Measurements from ENCODE around the gene TCP10L.

DNA sequence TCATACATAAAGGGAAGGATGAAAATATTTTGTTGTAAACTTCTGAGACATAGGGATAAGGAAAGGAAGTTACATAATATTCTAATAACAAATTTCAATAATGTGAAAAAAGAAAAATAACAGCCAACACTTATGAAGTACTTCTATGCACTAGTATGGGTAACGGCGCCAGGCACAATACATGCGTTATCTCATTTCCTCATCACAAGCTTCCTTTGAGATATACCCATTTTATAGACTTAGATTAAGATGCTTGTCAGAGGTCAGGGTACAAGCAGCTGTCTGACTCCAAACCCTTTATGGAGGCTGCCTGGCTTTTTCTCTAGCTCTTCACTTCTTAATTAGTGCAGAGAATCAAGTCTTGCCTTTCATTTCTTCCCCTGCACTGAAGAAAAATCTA, 41.3 kb downstream of the TCP10L start:
- TF ChIP-seq, protein P1, sequence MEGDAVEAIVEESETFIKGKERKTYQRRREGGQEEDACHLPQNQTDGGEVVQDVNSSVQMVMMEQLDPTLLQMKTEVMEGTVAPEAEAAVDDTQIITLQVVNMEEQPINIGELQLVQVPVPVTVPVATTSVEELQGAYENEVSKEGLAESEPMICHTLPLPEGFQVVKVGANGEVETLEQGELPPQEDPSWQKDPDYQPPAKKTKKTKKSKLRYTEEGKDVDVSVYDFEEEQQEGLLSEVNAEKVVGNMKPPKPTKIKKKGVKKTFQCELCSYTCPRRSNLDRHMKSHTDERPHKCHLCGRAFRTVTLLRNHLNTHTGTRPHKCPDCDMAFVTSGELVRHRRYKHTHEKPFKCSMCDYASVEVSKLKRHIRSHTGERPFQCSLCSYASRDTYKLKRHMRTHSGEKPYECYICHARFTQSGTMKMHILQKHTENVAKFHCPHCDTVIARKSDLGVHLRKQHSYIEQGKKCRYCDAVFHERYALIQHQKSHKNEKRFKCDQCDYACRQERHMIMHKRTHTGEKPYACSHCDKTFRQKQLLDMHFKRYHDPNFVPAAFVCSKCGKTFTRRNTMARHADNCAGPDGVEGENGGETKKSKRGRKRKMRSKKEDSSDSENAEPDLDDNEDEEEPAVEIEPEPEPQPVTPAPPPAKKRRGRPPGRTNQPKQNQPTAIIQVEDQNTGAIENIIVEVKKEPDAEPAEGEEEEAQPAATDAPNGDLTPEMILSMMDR (IDR thresholded peaks at IDR 0.05): no peak
- no peak for TF ChIP-seq POLR2A (IDR thresholded peaks at IDR 0.05)

All from esophagus squamous epithelium (tissue), 4 donors.